GM18868 (cell line): ENCODE results near the gene ASIC1.

ENCODE experiments used
- ATAC-seq: cut with Tn5 transposase; IDR thresholded peaks from one replicate; pipeline ENCODE4 v1.9.1; 2021; ENCODE audit warnings: mild to moderate bottlenecking, moderate library complexity; ENCODE audit not compliant: unreplicated experiment

Gene ASIC1

GRCh38 chr12:50105913-50106450, 48.6 kb downstream of the ASIC1 start:
- no peak for ATAC-seq

DNA sequence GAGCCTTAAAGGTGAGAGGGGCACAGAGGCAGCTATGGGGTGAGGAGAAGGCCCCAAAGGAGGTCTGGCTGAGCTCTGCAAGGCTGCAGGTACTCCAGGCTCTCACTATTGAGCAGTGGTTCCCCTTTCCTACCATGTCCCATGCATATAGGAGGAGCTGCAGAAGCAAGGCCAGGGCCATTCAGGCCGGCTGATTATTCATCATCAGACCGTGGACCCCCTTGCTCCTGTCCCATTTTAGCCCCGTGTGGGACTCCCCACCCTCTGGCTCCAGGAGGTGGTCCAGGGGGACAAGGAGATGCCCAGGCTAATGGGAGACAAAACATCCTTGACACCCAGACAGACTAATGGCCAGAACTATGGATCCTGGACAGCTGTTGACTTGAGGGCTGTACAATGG, 49.5 kb downstream of the ASIC1 start:
- no peak for ATAC-seq

- ATAC-seq, result no peak
Observed at GRCh38 chr12:50107416-50108268, 50.2 kb downstream of the ASIC1 start.

GRCh38 chr12:50109319-50109718, 51.9 kb downstream of the ASIC1 start:
- ATAC-seq, result no peak

DNA sequence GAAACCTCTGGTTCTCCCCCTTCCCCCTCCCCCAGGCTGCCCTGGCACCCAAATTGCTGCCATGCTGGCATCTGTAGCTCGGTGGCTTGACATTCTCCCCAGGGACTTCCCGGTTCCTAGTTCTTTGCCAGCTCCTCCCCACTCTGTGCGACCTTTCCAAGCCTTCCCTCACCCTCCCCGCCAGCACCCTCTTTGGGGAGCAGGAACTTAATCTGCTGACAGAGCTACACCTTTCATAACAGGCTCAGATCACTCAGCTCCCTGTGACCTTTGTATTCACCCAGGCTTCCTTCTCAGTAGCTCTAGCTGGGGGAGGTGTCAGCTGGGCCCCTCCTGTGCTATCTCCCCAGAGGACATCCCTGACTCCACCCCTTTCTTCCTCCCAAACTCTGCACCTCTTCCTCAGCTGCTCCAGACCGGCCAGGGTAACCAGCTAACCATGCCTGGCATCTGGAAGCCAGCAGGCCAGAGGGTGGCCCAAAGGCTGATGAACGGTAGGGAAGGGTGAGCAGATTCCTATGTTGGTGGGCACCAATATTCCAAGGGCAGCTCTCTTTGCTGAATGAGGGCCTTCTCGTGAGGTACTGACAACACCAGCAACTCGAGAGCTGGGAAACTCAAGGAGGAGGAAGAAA, 52.8 kb downstream of the ASIC1 start:
- no peak for ATAC-seq

- ATAC-seq, result no peak
Observed at GRCh38 chr12:50110762-50111351, 53.5 kb downstream of the ASIC1 start.

- ATAC-seq, result no peak
Observed at GRCh38 chr12:50111395-50111692, 53.9 kb downstream of the ASIC1 start.

GRCh38 chr12:50111693-50112455, 54.5 kb downstream of the ASIC1 start, which contains the start of gene COX14:
Gene COX14 (plus strand): TSS chr12:50112236. CDS start chr12:50120044, 7,808 bp downstream.
- ATAC-seq, result peak; percentile 86

GRCh38 chr12:50112456-50113218, 55.2 kb downstream of the ASIC1 start:
- ATAC-seq, result no peak

DNA sequence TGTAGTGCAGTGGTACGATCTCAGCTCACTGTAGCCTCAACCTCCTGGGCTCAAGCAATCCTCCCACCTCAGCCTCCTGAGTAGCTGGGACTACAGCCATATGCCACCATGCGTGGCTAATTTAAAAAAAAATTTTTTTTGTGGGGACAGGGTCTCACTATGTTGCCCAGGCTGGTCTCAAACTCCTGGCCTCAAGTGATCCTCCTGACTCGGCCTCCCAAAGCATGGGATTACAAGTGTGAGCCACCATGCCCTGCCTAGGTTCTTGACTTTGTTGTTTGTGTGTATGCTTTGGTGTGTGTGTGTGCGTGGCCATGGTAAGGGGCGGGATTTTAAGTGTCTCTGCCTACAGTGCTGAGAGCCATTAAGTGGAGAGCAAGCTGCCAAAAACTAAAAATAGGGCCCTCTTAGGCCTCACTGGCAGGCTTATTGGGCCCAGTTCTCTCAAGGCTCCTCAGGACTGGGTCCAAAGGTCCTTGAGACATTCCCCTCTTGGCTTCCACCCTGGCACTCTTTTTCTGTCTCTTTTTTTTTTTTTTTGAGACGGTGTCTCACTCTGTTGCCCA, 59.7 kb downstream of the ASIC1 start:
- ATAC-seq, result no peak

DNA sequence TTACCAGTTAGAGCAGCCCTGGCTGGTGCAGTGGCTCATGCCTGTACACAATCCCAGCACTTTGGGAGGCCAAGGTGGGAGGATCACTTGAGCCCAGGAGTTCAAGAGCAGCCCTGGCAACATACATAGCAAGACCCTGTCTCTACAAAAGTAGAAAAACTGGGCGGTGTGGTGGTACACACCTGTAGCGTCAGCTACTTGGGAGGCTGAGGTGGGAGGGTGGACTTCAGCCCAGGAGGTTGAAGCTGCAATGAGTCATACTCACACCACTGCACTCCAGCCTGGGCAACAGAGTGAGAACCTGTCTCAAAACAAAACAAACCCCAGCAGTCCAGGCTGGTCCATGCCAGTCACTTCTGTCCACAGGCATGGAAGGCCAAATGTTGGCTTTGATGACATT, 62.0 kb downstream of the ASIC1 start:
- ATAC-seq, result no peak

DNA sequence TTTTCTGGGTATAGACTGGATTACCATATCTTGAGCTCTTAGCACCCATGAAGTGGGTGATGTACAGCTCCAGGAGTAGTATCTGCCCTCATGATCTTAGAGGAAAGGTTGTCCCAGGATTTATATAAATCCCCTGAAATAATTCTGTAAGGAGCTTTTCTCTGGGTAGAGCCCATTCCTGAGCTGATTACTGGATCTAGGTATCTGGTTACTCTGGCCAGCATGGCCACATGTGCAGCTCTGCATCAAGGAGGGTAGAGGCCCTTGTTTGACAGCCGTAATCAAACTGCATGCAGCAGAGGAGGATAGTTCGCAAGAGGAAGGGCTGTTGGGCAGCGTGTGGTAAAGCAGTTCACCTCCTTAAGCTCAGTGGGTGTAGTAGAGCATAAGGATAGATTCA, 63.1 kb downstream of the ASIC1 start:
- ATAC-seq, result no peak

GRCh38 chr12:50120953-50121352, 63.6 kb downstream of the ASIC1 start:
- ATAC-seq, result no peak

DNA sequence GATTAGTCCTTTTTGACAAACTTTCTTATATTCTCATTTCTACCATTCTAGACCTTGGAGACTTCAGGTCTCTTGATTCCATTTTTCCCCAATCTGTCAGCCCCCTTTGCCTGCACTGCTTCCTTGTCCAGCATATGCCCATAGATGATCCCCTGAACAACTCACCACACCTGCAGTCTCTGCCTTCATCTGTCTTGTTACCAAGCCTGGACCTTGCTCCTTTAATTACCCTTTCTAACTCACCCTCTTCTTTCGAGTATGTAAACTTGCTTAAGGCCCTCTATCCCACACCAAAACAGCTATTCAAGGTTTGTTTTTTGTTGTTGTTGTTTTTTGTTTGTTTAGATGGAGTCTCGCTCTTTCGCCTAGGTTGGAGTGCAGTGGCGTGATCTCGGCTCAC, 64.2 kb downstream of the ASIC1 start:
- no peak for ATAC-seq

DNA sequence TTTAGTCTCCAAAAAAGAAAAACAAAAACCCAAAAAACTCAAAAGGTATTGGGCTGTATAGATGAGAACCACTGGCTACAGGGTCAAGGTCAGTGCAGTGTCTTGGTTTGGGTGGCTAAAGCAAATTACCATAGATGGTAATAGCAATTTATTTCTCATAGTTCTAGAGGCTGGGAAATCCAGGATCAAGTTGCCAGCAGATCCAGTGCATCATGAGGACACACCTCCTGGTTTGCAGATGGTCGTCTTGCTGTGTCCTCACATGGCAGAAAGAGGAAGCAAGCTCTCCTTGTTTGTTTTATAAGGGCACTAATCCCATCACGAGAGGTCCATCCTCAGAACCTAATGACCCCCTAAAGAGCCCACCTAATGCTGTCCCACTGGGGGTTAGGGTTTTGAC, 65.8 kb downstream of the ASIC1 start:
- ATAC-seq, result no peak

DNA sequence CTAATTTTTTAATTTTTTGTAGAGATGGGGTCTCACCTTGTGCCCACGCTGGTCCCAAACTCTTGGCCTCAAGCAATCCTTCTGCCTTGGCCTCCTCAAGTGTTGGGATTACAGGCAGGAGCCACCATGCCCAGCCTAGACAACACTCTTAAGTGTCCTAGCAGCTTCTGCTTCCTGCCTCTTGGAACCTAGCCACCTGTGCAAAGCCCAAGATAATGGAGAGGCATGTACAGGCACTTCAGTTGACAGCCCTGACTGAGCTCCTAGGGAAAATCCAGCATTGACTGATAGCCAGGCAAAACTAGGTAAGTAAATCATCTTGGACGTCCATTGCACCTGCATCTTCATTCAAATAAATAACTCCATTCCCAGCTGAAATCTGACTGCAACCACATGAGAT, 70.2 kb downstream of the ASIC1 start:
- no peak for ATAC-seq

- ATAC-seq, result no peak
Observed at GRCh38 chr12:50129290-50129689, 71.9 kb downstream of the ASIC1 start.

- ATAC-seq, result no peak
Observed at GRCh38 chr12:50132505-50133135, 75.2 kb downstream of the ASIC1 start.
